Measurements from ENCODE around the gene HCN3. TPM values are rescaled to one million over a fixed set of nuclear protein-coding genes. Genes with fewer than 3 reads are reported as not detected.

HCN3 gene
- total and polyA plus RNA-seq, 2 of the 13 experiments (the other 11 are each of a cell fraction or from before 2014, with no cell fraction given): 2.4 to 10.2 TPM

DNA sequence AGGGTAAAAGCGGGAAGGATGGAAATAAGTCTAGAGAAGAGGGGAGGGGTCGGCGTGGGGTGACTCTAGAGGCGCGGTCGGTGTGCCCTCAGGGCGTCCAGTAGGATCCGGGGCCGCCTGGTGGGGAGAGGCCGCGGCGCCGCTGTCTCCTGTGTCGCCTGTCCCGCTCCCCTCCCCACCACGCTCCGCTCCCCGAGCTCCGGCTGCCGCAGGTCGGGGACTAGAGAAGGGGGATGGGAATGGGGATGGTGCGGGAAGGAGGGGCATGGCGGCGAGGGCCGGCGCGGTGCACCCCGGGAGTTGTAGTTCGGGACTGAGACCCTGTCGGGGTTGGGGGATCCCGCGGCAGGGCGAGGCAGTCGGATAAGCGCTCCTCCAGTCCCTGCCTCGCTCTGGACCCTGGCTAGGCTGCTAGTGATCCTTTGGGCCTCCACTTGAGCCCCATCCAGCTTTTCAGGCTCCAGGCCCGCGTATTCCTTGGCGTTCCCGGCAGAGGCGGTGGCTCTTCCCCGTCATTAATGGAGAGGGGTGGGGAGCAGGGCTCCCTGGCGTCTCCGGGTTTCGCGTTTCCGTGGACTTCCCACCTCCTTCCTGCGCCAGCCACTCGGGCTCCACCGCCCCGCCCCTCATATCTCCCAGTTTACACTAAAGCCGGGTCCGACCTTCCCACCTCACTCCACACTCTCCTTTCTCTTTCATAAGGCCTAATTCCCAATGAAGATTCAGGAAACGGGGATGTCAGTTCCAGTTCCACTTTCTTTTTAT lies 21.8 kb upstream of the HCN3 start, which contains the start of gene ENTREP3 (continued):
- TF ChIP-seq EP300 (IDR thresholded peaks at IDR 0.05; ENCODE audit: low read depth in 2 of 2, low read length in 2 of 2) (no peak; a peak in 1 of 4 replicates), EP300 (CRISPR knock-in tag; IDR thresholded peaks at IDR 0.05; ENCODE audit: borderline replicate concordance) (no peak), GPN1 (CRISPR knock-in tag; IDR thresholded peaks at IDR 0.05; ENCODE audit: borderline replicate concordance) (no peak), MIER2 (CRISPR knock-in tag; IDR thresholded peaks at IDR 0.05) (0 out of 2 replicates have a peak, but pooled peaks have one; percentile 51), HIVEP1 (CRISPR knock-in tag; IDR thresholded peaks at IDR 0.05) (no peak), ZEB1 (IDR thresholded peaks at IDR 0.05; ENCODE audit: insufficient replicate concordance, low read depth) (no peak), SKI (IDR thresholded peaks at IDR 0.05; ENCODE audit: partially characterized antibody) (no peak), PCBP1 (IDR thresholded peaks at IDR 0.05; ENCODE audit: borderline replicate concordance, low read depth, low read length) (peak; percentile 96), KDM2A (CRISPR knock-in tag; IDR thresholded peaks at IDR 0.05; ENCODE audit: borderline replicate concordance, low read depth) (peak; percentile 92), PAX8 (CRISPR knock-in tag; IDR thresholded peaks at IDR 0.05; ENCODE audit: borderline replicate concordance) (no peak), SMYD3 (CRISPR knock-in tag; IDR thresholded peaks at IDR 0.05) (no peak), GTF2F1 (IDR thresholded peaks at IDR 0.05; ENCODE audit: low read length) (no peak), FOXM1 (CRISPR knock-in tag; IDR thresholded peaks at IDR 0.05) (no peak), RFX3 (CRISPR knock-in tag; IDR thresholded peaks at IDR 0.05) (no peak), ZNF605 (CRISPR knock-in tag; IDR thresholded peaks at IDR 0.05) (no peak), DMAP1 (CRISPR knock-in tag; IDR thresholded peaks at IDR 0.05) (peak; percentile 69), ARNT (IDR thresholded peaks at IDR 0.05) (no peak), ZNF207 (IDR thresholded peaks at IDR 0.05; ENCODE audit: borderline replicate concordance) (no peak), ZBTB1 (CRISPR knock-in tag; IDR thresholded peaks at IDR 0.05; ENCODE audit: borderline replicate concordance) (no peak), ZNF296 (CRISPR knock-in tag; conservative IDR thresholded peaks at IDR 0.05) (no peak)
- TF ChIP-seq, protein P1, sequence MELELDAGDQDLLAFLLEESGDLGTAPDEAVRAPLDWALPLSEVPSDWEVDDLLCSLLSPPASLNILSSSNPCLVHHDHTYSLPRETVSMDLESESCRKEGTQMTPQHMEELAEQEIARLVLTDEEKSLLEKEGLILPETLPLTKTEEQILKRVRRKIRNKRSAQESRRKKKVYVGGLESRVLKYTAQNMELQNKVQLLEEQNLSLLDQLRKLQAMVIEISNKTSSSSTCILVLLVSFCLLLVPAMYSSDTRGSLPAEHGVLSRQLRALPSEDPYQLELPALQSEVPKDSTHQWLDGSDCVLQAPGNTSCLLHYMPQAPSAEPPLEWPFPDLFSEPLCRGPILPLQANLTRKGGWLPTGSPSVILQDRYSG (CRISPR knock-in tag; IDR thresholded peaks at IDR 0.05): no peak
- TF ChIP-seq, protein P2, sequence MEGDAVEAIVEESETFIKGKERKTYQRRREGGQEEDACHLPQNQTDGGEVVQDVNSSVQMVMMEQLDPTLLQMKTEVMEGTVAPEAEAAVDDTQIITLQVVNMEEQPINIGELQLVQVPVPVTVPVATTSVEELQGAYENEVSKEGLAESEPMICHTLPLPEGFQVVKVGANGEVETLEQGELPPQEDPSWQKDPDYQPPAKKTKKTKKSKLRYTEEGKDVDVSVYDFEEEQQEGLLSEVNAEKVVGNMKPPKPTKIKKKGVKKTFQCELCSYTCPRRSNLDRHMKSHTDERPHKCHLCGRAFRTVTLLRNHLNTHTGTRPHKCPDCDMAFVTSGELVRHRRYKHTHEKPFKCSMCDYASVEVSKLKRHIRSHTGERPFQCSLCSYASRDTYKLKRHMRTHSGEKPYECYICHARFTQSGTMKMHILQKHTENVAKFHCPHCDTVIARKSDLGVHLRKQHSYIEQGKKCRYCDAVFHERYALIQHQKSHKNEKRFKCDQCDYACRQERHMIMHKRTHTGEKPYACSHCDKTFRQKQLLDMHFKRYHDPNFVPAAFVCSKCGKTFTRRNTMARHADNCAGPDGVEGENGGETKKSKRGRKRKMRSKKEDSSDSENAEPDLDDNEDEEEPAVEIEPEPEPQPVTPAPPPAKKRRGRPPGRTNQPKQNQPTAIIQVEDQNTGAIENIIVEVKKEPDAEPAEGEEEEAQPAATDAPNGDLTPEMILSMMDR (CRISPR knock-in tag; IDR thresholded peaks at IDR 0.05): peak; percentile 34; the same call in 1 of the 2 replicates
- TF ChIP-seq, protein P3, sequence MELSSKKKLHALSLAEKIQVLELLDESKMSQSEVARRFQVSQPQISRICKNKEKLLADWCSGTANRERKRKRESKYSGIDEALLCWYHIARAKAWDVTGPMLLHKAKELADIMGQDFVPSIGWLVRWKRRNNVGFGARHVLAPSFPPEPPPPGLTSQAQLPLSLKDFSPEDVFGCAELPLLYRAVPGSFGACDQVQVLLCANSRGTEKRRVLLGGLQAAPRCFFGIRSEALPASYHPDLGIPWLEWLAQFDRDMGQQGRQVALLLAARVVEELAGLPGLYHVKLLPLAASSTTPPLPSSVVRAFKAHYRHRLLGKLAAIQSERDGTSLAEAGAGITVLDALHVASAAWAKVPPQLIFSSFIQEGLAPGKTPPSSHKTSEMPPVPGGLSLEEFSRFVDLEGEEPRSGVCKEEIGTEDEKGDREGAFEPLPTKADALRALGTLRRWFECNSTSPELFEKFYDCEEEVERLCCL (CRISPR knock-in tag; IDR thresholded peaks at IDR 0.05; ENCODE audit: borderline replicate concordance): no peak
- TF ChIP-seq, protein P4, sequence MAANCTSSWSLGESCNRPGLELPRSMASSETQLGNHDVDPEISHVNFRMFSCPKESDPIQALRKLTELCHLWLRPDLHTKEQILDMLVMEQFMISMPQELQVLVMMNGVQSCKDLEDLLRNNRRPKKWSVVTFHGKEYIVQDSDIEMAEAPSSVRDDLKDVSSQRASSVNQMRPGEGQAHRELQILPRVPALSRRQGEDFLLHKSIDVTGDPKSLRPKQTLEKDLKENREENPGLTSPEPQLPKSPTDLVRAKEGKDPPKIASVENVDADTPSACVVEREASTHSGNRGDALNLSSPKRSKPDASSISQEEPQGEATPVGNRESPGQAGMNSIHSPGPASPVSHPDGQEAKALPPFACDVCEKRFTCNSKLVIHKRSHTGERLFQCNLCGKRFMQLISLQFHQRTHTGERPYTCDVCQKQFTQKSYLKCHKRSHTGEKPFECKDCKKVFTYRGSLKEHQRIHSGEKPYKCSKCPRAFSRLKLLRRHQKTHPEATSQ (CRISPR knock-in tag; IDR thresholded peaks at IDR 0.05; ENCODE audit: borderline replicate concordance): no peak
- TF ChIP-seq, protein P5, sequence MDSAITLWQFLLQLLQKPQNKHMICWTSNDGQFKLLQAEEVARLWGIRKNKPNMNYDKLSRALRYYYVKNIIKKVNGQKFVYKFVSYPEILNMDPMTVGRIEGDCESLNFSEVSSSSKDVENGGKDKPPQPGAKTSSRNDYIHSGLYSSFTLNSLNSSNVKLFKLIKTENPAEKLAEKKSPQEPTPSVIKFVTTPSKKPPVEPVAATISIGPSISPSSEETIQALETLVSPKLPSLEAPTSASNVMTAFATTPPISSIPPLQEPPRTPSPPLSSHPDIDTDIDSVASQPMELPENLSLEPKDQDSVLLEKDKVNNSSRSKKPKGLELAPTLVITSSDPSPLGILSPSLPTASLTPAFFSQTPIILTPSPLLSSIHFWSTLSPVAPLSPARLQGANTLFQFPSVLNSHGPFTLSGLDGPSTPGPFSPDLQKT (CRISPR knock-in tag; IDR thresholded peaks at IDR 0.05; ENCODE audit: borderline replicate concordance): no peak
